ENCODE measurements around the gene RPL5. TPM values are rescaled to one million over a fixed set of nuclear protein-coding genes. Genes with fewer than 3 reads are reported as not detected.
"Not testable (repeated sequence)": the region's sequence is repeated elsewhere in the genome, so short reads cannot be mapped to it uniquely, and the experiment has no call there.

Gene RPL5
- total RNA-seq, result 100 to 1,000 TPM; 595 to 972 (median 752) TPM
- 1,000 to 10,000 TPM; 1,227 to 1,336 TPM for polyA plus RNA-seq

- H3K27me3 ChIP-seq, result no peaks in the 10 kb centered on the region
- DNase-seq, result peak; percentile 95 to 99 (median 97)
- H3K9me3 ChIP-seq, result no peaks in the 10 kb centered on the region
- H3K4me1 ChIP-seq, result peaks cover 15 to 29% (median 23%) of the 10 kb centered on the region in 3 donors
- no peak for FAIRE-seq
- peak within 1 kb of the TSS; percentile 81 to 93 (median 88) for H3K4me3 ChIP-seq
- TF ChIP-seq, protein P1, sequence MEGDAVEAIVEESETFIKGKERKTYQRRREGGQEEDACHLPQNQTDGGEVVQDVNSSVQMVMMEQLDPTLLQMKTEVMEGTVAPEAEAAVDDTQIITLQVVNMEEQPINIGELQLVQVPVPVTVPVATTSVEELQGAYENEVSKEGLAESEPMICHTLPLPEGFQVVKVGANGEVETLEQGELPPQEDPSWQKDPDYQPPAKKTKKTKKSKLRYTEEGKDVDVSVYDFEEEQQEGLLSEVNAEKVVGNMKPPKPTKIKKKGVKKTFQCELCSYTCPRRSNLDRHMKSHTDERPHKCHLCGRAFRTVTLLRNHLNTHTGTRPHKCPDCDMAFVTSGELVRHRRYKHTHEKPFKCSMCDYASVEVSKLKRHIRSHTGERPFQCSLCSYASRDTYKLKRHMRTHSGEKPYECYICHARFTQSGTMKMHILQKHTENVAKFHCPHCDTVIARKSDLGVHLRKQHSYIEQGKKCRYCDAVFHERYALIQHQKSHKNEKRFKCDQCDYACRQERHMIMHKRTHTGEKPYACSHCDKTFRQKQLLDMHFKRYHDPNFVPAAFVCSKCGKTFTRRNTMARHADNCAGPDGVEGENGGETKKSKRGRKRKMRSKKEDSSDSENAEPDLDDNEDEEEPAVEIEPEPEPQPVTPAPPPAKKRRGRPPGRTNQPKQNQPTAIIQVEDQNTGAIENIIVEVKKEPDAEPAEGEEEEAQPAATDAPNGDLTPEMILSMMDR (IDR thresholded peaks at IDR 0.05), result peak; percentile 88 to 96 (median 95)
- ATAC-seq, result peak; percentile 96 to 100 (median 98)
- intact Hi-C loops (cut with DNase I), result no loop called here
- WGBS, 2 donors, result 0% methylated on average over 57 of the region's 57 CpGs
- peak within 1 kb of the TSS; percentile 85 to 90 (median 87) for H3K27ac ChIP-seq
- peaks cover 0 to 21% (median 17%) of the 10 kb centered on the region in 3 donors for H3K36me3 ChIP-seq
Measured at GRCh38 chr1:92831762-92832536, at the start of gene RPL5. TSS of gene RPL5 (plus strand) at chr1:92832040. CDS start at chr1:92832115, 75 bp downstream.

- H3K27me3 ChIP-seq; H3K36me3 ChIP-seq; FAIRE-seq; ATAC-seq; H3K9me3 ChIP-seq; intact Hi-C loops (cut with DNase I): not testable (repeated sequence)
- peaks cover 0 to 19% (median 0%) of the 10 kb centered on the region in 3 donors for H3K4me1 ChIP-seq
- peak overlapping the region in 3 of 4 donors; percentile 62 to 86 (median 70) for H3K4me3 ChIP-seq
- H3K27ac ChIP-seq, result peak overlapping the region in 2 of 4 donors; percentile 96 to 99
- 46 to 47% methylated on average over 14 of the region's 14 CpGs for WGBS, 2 donors
- DNase-seq, result peak in 2 of 6 donors; percentile 16 to 25
Measured at GRCh38 chr1:92783550-92783949, 48.3 kb upstream of the RPL5 start.

GRCh38 chr1:92784021-92784638 lies 47.7 kb upstream of the RPL5 start:
- Histone ChIP-seq H3K36me3 (no peaks in the 10 kb centered on the region), H3K4me1 (peaks cover 0 to 19% (median 0%) of the 10 kb centered on the region in 3 donors), H3K27ac (peak overlapping the region; percentile 96 to 100 (median 99)), H3K9me3 (no peaks in the 10 kb centered on the region), H3K27me3 (no peaks in the 10 kb centered on the region), H3K4me3 (peak overlapping the region; percentile 62 to 86 (median 73))
- WGBS, 2 donors, result 0 to 1% methylated on average over 24 of the region's 25 CpGs
- peak in 3 of 6 donors; percentile 29 to 60 (median 45) for DNase-seq
- intact Hi-C loops (cut with DNase I), result no loop called here
- FAIRE-seq, result no peak
- TF ChIP-seq, protein P1 (IDR thresholded peaks at IDR 0.05), result no peak
- peak in 3 of 4 donors; percentile 1 to 11 (median 4) for ATAC-seq

GRCh38 chr1:92784639-92785500 lies 47.0 kb upstream of the RPL5 start, which contains the start of gene EVI5:
TSS of gene EVI5 (minus strand) at chr1:92785108. CDS start at chr1:92736546, 48,562 bp downstream.
- TF ChIP-seq, protein P1 (IDR thresholded peaks at IDR 0.05), result peak in 1 of 4 donors; percentile 17
- peak within 1 kb of the TSS; percentile 62 to 86 (median 73) for H3K4me3 ChIP-seq
- FAIRE-seq (no peak), ATAC-seq (peak; percentile 95 to 98 (median 95)), DNase-seq (peak; percentile 94 to 98 (median 96))
- H3K9me3 ChIP-seq, result no peaks in the 10 kb centered on the region
- no peaks in the 10 kb centered on the region for H3K36me3 ChIP-seq
- peaks cover 0 to 19% (median 0%) of the 10 kb centered on the region in 3 donors for H3K4me1 ChIP-seq
- H3K27ac ChIP-seq, result peak within 1 kb of the TSS; percentile 96 to 100 (median 99)
- H3K27me3 ChIP-seq, result no peaks in the 10 kb centered on the region
- intact Hi-C loops (cut with DNase I), result no loop called here
- 1% methylated on average over 63 to 94 of the region's 94 CpGs for WGBS, 2 donors
